Retinal pigment epithelial cell (primary cell): ENCODE data around the gene PTPRN2.

Experiments used
- DNase-seq: peaks from one replicate; pipeline ENCODE4 v3.0.0-alpha.2; 2010; ENCODE audit warnings: low read depth
- H3K4me3 ChIP-seq: 2 replicates; pipeline ENCODE4 v1.5.1; 2011; ENCODE audit warnings: mild to moderate bottlenecking, low read length, control low read depth, moderate library complexity
- TF ChIP-seq, protein P1 (sequence below): conservative IDR thresholded peaks from 2 replicates; pipeline ENCODE4 v1.5.1; 2011; ENCODE audit warnings: low read depth, low read length, control low read depth, inconsistent platforms

PTPRN2 gene

GRCh38 chr7:158130023-158130409 is 457.6 kb downstream of the PTPRN2 start:
- no peak overlapping the region for H3K4me3 ChIP-seq
- DNase-seq: no peak
- TF ChIP-seq, protein P1, sequence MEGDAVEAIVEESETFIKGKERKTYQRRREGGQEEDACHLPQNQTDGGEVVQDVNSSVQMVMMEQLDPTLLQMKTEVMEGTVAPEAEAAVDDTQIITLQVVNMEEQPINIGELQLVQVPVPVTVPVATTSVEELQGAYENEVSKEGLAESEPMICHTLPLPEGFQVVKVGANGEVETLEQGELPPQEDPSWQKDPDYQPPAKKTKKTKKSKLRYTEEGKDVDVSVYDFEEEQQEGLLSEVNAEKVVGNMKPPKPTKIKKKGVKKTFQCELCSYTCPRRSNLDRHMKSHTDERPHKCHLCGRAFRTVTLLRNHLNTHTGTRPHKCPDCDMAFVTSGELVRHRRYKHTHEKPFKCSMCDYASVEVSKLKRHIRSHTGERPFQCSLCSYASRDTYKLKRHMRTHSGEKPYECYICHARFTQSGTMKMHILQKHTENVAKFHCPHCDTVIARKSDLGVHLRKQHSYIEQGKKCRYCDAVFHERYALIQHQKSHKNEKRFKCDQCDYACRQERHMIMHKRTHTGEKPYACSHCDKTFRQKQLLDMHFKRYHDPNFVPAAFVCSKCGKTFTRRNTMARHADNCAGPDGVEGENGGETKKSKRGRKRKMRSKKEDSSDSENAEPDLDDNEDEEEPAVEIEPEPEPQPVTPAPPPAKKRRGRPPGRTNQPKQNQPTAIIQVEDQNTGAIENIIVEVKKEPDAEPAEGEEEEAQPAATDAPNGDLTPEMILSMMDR: no peak

DNA sequence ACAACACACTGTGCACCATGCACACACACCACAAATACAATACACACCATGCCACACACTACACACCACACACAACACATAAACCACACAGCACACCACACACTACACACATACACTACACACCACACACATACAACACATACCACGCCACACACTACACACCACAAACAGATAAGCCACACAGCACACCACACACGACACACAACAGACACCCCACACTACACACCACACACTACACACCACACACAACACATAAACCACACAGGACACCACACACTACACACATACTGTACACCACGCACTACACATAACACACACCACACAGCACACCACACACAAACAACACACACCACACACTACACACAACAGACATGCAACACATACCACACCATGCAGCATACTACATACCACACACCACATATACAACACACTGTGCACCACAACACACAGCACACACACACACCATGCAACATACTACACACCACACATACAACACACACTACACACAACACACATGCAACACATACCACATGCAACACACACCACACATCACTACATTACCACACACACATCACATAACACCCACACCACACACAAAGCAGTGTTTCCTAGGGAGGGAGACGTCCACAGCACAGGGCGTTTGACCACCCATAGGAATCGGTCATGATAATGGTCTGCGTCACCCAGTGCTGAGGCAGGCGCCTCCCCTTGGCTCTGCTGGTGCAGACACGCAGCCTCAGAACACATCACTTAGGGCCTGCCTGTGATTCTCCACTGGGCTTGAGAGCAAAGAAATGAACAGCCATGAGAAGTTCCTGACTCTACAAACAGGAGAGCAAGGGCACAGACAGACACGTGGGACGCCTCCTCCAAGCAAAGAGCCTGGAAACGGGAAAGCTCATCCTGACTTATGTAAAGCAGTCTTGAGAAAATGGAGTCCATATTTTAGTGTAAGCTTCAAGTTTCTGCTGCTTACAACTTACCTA is 458.3 kb downstream of the PTPRN2 start:
- no peak overlapping the region for H3K4me3 ChIP-seq
- TF ChIP-seq, protein P1: no peak
- no peak for DNase-seq

GRCh38 chr7:158128572-158128971 is 459.1 kb downstream of the PTPRN2 start:
- H3K4me3 ChIP-seq: no peak overlapping the region
- TF ChIP-seq, protein P1: no peak
- no peak for DNase-seq

DNA sequence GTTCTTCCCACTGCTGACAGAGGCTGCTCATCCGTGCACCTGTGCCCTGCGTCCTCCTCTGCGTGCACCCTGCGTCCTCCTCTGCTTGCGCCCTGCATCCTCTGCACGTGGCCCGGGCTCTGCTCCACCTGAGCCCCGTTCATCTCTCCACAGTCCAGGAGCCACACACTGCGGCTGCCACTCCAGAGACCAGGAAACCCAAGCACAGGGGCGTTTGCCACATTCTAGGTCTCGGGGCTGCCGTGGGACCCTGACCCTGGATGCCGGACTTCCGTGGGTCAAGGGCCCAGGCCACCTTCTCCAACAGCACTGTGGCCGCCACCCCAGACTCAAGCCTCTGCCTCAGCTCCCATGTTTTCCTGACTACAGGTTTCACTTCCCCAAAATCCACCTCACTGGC is 460.4 kb downstream of the PTPRN2 start:
- DNase-seq: no peak
- H3K4me3 ChIP-seq: no peak overlapping the region
- TF ChIP-seq, protein P1: no peak

GRCh38 chr7:158126661-158127060 is 461.0 kb downstream of the PTPRN2 start:
- H3K4me3 ChIP-seq: no peak overlapping the region
- TF ChIP-seq, protein P1: no peak
- DNase-seq: no peak

DNA sequence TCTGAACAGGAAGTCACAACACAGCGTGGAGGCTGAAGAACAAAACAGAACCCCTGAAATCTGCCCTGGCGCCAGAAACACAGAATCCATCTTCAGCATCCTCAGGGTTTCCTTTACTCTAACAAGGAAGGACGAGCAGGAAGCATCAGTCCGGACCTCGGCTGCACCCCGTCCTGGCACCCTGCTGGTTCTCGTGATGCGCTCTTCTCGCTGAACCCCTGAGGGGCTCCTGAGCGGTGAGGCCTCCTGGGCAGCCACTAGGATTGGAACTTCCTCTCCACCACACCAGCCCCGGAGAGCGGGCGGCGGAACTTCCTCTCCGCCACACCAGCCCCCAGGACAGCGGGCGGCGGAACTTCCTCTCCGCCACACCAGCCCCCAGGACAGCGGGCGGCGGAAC is 461.9 kb downstream of the PTPRN2 start:
- no peak for DNase-seq
- TF ChIP-seq, protein P1: no peak

GRCh38 chr7:158125091-158125490 is 462.5 kb downstream of the PTPRN2 start:
- H3K4me3 ChIP-seq: no peak overlapping the region
- no peak for DNase-seq
- TF ChIP-seq, protein P1: no peak

More for the DNA sequence above, 461.9 kb downstream of the PTPRN2 start:
- H3K4me3 ChIP-seq: no peak overlapping the region
